Measurements from ENCODE around the gene KDM3A.

GRCh38 chr2:86392873-86393518 is 48.2 kb upstream of the KDM3A start:
- TF ChIP-seq CTCF (conservative IDR thresholded peaks at IDR 0.05) (no peak), EZH2 (IDR thresholded peaks at IDR 0.05; ENCODE audit: low read depth) (no peak)

Data from PC-9 (cell line).